NCI-H2196 (cell line): ENCODE measurements around the gene KNTC1.
A peak's percentile ranks its signal among the peaks of the same experiment; 100 is the strongest.
"Not testable (repeated sequence)": the region's sequence is repeated elsewhere in the genome, so short reads cannot be mapped to it uniquely, and the experiment has no call there.

Experiments used
- DNase-seq: peaks from one replicate; lab custom pipeline; 2025; ENCODE audit not compliant: unreplicated experiment; lab: John Stamatoyannopoulos, UW

KNTC1 gene

DNA sequence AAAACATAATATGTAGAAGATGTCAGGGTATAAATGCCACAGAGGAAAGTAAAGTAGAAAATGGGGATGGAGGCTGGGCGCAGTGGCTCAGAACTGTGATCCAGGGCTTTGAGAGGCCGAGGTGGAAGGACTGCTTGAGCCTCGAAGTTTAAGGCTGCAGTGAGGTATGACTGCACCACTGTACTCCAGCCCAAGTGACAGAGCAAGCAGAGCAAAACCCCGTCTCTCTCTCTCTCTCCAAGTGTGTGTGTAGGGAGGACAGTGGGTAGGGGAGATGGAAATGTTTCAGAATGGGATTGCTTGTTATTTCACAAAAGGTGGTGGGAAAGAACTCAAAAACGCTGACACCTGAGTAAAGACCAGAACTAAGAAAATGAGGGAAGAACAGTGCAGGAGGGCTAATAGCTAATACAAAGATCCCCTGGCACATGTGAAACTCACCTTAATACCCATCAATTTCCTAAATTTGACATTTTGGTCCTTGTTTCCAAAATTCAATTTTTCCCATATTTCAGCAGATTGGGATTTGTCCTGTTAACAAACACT is 20.6 kb upstream of the KNTC1 start:
- DNase-seq = no peak

DNA sequence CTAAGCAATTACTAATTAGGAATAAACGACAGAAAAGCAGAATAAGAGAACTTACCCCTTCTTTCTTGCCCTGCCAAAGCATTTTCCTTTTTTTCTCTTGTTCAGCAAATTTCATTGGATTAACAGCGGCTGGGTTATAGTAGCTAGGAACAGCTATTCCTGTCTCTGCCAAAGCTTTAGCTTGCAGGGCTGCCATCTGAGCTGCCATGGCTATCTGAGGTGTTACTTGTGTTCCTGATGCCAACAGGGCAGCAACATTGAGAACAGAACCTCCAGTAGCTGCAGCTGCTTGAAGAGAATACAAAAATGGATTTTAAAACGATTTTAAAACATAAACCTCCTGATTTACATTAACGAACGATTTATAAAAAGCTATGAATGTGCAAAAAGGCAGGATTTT is 18.9 kb upstream of the KNTC1 start:
- DNase-seq = no peak

DNA sequence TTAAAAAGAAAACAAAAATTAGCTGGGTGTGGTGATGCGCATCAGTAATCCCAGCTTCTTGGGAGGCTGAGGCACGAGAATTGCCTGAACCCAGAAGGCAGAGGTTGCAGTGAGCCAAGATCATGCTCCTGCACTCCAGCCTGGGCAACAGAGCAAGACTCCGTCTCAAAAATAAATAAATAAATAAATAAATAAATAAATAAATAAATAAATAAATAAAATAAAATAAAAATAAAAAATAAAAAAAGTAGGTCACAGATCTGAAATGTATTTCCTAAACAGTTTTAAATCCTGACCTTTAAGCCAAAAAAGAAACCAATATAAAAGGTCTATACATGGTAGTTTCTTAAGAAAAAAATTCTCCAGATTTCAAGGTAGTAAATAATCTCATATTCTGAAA is 14.0 kb upstream of the KNTC1 start:
- not testable (repeated sequence) for DNase-seq

DNA sequence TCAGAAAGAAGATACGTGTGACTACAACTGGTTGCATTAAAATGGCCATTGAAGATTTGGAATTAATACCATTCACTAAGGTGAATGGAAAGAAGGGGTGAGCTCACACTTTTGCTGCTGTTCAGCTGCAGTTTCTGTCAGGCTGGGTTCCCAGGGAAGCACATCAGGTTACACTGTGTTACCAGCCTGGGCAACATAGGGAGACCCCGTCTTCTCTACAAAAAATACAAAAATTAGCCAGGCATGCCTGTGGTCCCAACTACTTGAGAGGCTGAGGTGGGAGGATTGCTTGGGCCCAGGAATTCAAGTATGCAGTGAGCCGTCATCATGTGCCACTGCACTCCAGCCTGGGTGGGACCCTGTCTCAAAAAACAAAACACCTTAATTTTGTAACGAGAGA is 13.4 kb upstream of the KNTC1 start:
- no peak for DNase-seq

DNA sequence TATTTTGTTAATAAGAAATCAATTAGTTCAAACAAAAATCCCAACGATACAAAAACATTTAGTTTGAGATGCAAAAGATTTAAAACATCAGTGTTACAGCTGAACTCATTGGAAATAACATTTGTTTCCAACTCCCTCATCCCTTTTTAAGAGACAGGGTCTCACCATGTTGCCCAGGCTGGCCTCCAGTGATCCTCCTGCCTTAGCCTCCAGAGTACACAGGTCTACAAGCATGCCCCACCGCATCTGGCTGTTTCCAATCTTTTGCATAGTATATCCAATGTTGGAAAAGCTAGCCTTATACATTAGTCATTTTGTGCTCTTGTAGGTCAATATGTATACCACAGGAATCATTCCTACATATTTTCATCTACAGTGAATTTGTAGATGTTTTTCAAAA is 11.8 kb upstream of the KNTC1 start:
- DNase-seq = no peak

DNA sequence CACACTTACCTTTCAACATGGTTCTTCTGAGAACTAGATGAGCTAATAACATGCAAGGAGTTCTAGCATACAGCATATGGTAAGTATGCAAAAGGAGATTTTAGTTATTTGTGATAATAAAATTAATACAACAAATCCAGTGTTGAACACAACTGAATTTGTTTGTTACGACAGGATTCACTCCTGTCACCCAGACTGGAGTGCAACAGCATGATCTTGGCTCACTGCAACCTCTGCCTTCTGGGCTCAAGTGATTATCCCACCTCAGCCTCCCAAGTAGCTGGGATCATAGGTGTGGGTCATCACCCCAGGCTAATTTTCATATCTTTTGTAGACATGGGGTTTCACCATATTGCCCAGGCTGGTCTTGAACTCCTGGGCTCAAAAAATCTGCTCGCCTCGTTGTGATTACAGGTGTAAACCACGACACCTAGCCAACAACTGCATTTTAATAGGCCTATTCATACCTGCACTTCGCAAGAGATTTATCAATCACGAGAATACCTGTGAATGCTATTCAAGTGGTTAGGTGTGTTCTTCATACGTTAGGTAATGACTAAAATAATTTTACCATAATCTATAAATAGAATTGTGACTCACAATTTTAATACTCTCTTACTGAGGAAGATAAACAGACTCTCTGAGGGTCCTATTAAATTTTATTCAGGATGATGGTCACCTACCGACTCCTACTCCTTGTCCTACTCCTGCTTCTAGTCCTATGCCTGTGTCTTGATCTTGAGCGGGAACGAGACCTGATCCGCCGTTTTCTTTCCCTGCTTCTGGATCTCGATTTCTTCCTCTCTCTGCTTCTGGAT is 10.3 kb upstream of the KNTC1 start:
- no peak for DNase-seq

DNA sequence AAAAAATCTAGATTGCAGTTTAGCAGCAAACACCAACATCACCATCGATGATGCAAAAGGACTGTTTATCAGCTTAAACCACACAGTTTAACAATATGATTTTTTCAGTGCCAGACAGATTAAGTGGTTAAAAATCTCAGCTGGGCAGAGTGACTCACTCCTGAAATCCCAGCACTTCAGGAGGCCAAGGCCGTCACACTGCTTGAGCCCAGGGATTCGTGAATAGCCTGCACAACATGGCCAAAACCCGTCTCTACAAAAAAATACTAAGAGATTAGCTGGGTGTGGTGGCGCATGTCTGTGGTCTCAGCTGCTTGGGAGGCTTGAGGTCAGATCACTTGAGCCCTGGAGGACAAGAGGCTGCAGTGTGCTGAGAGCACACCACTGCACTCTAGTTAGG is 9.2 kb upstream of the KNTC1 start:
- DNase-seq = no peak

DNA sequence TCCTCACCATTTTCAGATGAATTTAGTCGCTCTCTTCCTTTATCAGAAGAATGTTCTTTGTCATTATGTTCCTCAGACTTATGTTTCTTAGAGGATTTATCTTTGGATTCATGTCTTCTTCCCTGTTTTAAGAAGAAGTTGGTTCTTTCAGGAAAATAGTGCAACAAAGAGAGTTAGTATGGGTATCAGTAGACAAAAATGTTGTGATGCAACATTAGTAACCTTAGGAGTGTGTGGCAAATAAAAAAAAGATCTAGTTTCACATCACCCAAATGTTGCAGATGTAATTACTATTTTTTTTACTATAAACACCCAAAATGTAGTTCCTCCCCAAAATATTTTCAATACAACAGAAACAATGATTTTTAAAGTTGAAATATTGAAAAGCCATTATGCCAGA is 8.1 kb upstream of the KNTC1 start:
- no peak for DNase-seq

DNA sequence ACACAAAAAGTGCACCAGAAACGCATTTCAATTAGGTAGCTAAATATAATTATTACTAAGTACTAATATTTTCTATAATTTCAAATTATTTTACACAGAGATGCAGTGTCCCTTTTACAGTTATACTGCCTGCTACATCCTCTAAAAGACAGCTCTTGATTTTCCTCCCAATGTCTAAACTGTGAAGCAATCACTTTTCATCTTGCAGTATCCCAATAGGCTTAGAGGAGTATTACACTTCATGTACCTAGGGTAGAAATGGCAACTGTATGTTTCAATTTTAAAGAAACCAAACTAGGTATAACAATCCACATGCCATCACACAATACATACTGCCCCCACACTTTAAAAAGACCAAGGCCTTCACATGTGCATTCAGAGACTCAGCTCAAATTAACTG is 7.6 kb upstream of the KNTC1 start:
- no peak for DNase-seq

DNA sequence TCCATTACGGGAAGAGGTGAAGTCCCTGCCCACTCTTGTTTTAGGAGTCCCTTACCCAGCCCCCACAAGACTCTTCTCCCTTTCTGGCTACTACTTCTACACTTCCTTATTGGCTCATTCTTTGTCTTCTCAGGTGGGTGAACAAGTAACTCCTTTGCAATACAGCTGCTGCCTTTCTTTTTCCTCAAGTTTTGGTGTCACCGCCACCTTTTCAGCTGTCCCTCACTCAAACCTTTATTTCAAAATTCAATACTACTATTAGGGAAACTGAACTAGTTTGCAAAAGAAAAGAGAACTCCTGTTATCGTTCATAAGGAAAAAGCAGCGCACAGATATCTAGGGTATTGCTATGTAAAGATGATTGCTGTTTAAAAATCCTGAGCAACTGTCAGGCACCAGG is 6.4 kb upstream of the KNTC1 start:
- no peak for DNase-seq

DNA sequence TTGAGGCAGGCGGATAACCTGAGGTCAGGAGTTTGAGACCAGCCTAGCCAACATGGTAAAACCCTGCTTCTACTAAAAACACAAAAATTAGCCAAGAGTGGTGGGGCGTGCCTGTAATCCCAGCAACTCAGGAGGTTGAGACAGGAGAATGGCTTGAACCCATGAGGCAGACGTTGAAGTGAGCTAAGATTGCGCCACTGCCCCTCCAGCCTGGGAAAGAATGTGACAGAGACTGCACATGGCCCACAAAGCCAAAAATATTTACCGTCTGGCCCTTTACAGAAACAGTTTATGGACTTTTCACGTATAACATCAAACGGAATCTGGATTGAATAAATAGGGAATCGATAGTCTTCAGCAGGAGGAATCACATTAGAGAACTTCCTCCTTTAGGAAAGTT is 3.8 kb upstream of the KNTC1 start:
- DNase-seq = no peak

DNA sequence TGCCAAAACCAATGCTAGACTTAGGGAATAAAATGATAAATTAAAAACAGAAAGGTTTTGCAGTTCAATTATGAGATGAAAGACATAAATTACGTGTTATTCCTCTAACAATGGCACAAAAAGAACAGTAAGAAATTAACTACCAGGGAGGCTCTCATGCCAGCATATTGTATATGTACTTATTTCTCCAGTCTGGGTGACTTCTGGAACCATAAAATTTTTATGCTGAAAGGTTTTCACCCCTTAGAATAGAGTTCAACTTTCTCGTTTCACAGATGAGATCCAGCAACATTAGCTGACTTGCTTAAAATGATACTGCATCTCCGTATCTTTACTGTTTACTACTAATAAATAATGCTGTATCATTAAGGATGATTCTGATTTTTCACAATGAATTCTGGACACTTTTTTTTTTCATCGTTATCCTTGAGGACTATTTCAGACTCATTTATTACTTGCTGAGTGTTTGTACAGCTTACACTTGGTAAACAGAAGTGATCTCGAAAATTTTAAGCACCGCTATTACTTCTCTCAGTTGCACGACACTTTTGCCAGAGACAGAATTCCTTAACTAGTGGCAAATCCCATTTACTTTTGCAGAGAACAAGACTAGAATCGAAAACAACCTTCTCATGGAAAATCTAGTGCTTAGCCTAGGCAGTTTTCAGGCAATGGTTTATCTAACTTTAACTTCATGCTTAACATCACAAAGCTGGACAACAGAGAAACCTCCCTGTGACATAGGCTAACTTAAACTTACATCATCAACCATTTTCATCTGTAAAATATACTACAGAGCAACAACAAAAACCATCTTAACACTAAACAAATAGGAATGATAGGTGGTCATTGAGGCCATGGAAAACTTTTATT is 3.0 kb upstream of the KNTC1 start:
- peak; percentile 13 for DNase-seq

DNA sequence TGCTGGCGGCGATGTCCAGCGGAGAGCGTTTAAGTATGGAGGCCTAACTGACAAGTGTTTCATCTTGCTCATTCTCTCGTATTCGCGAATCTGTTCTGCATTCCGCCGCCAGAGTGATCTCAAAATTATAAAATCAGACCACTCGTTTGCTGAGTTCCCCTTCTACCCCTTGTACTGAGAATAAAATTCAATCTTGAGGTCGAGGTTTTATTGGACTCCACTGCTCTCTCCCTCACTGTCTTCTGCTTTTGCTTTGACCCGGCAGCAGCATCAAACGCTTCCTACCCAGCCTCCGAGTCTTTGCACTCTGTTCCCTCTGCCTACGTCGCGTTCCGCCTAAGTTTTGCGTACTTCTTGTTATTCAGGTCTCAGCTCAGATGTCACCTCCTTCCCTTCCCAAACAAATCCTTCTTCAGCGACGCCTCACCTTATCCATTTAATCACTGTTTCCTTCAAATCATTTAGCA is 462 bp downstream of the KNTC1 start:
- DNase-seq = no peak

DNA sequence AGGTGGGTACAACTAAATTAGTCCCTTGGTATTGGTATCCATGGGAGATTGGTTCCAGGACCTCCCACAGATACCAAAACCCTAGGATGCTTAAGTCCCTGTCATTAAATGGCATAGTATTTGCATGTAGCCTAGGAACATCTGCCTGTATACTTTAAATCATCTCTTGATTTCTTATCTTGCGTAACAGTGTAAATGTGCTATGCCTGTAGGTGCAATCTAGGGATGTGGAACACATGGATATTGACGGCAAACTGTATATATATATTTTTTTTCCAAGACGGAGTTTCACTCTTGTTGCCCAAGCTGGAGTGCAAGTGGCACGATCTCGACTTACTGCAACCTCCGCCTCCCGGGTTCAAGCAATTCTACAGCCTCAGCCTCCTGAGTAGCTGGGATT is 1.5 kb downstream of the KNTC1 start:
- no peak for DNase-seq

DNA sequence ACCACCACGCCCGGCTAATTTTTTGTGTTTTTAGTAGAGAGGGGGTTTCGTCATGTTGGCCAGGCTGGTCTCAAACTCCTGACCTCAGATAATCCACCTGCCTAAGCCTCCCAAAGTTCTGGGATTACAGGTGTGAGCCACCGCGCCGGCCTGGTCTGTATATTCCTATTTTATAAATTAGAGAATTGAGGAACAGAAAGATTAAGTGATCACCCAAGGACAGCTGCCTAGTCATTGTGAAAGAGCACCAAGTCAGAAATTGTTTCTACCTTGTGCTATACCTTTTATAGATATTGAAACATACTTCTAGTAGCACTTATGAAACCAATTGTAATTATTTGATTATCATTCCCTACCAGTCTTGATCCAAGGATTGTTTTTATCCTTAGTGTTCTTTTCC is 1.9 kb downstream of the KNTC1 start:
- DNase-seq = no peak

DNA sequence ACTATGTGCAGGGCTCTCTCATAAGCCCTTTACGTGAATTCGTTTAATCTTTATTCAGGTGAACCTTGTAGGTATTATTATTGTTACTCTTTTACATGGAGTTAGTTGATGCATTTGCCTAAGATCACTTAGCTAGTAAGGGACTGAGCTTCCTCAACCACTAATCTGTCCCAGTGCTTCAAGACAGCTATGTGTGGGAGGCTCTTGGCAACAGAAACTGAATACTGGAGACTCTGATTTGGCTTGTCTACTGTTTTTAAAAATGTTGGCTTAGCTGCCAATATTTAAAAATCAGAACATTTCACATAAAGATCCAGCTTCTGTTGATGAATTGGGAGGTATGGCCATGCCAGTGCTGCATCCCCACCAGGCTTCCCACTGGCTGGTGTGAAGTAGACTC is 6.8 kb downstream of the KNTC1 start:
- no peak for DNase-seq

DNA sequence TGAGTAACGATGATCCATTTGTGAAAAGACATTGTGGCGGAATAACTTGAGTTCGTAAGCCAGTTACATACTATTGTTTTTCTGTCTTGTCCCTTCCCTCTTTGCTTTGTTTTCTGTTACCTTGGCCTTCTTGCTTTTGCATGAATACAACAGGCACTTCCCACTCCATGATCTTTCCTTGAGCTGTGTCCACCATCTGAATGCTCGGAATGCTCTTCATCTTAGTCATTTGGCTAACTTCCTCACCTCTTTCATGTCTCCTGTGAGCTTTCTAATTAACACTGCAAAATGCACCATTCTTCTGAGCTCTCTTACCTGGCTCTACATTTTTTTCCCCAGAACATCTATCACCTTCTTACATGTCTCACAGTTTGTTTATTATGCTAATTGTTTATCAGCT is 10.0 kb downstream of the KNTC1 start:
- no peak for DNase-seq

DNA sequence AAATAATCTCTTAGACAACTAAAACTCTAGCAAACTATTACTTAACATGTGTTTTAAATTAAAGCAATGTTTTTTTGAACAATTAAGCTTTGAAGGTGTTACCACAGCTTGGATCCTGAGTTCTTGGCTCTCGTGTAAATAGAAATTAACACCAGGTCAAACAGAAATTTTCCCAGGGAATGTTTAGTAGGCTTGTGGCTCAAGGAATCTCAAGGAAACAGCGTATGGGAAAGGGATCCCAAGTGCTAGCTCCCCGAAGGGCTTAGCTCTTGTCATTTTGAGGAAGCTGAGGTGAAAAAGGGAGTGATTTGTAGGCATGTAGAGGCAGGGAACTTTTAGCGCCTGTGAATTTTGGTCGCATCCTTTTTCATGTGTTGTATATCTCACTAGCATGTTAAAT is 11.4 kb downstream of the KNTC1 start:
- DNase-seq = no peak

DNA sequence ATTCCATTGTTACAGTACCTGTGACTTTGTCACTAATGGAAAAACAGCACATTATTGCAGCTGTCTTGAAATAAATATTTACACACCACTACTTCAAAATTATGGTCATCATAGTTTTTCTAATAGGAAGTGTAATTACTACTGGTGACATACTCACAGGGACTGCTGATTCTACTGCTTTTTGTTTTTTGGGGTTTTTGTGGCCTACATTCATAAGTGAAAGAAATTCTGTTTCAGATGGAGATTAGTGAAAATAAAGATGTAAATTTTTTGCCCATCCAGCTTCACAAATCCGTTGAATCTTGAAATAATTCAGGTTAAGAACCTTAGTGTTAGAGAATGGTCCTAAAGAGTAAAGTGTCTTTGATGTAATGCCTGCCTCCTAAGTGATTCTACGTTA is 17.5 kb downstream of the KNTC1 start:
- DNase-seq = no peak

DNA sequence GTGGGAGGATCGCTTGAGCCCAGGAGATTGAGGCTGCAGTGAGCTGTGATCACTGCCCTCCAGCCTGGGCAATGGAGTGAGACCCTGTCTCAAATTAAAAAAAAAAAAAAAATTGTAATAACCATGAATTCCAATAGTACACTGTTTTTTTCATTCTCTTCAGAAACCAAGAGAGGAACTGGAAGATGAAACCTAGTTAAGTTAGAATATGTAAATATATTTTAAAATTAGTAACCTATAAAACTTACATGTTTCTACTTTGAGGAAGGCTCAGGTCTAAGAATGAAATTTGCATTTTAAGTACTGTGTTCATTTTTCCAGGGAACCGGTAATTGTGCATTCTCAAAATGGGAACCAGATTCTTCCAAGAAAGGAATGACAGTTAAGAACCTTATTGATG is 18.8 kb downstream of the KNTC1 start:
- DNase-seq = no peak

DNA sequence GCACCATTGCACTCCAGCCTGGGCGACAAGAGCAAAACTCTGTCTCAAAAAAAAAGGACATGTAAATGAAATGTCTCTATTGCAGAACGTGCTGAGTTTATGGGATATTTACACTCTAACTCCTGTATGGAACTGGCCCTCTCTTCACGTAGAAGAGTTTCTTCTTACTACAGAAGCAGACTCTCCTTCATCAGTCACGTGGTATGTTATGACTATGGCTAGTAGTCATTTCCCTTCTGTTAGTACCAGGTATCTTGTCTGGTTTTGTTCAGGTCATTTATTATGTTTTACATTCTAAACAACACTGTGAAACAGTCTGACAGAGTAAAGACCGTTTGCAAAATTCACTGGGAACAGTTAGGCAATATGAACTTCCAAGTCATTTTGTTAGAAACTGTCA is 20.3 kb downstream of the KNTC1 start:
- DNase-seq = no peak
